Measurements from ENCODE around the gene TMEM154.

TMEM154 gene

DNA sequence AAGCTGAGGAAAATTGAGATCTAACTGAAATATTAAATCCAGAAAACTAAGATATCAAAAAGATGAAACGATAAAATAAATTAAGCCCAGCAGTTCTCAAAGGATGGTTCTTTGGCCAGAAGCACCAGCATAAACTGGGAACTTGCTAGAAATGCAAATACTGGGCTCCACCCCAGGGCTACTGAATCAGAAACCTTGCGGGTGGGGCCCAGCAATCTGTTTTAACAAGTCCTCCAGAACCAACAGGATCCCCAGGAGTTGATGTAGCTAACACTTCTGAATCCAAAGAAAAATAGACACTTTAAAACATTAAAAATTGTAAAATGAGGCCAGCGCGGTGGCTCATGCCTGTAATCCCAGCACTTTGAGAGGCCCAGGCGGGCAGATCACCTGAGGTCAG is 14.1 kb upstream of the TMEM154 start:
- DNase-seq = no peak

GRCh38 chr4:152691761-152692160 is 12.0 kb upstream of the TMEM154 start:
- DNase-seq = no peak

- DNase-seq = no peak
These were observed 11.2 kb upstream of the TMEM154 start for GRCh38 chr4:152690706-152691651.

DNA sequence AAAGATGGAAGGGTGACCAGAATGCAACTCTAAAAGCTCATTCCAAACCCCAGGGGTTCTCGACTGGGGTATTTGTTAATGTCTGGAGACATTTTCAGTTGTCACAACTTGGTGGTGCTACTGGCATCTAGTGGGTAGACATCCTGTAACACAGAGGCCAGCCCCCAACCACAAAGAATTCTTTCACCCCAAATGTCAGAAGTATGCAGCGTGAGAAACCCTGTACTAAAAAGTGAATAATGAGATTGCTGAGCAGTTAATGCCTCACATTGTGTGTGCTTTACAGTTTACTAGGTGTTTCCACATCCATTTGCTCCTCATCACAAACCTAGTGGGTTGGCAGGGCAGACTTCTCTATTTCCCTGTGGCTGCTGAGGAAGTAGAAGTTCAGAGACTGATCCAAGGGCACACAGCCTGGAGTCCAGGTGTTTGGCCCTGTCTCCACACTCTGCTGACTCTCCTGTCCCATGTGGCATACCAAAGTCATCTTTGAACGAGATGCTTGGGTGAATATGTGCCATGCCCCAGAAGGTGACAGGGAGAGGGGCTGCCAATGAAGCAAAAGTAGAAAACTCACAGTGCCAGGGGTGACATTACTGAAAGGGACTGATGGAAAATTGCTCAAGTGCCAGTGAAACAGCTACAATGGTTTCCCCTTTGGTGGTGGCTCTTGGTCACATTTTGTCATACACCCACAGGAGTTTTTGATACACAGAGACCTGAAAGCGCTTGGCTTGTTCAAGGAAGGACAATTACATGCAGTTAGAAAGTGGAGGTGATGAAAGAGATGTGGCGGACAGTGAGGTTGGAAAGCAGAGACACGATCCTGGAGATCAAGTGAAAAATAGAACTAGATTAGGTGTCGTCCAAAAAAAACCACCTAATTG is 10.1 kb upstream of the TMEM154 start:
- no peak for DNase-seq

DNA sequence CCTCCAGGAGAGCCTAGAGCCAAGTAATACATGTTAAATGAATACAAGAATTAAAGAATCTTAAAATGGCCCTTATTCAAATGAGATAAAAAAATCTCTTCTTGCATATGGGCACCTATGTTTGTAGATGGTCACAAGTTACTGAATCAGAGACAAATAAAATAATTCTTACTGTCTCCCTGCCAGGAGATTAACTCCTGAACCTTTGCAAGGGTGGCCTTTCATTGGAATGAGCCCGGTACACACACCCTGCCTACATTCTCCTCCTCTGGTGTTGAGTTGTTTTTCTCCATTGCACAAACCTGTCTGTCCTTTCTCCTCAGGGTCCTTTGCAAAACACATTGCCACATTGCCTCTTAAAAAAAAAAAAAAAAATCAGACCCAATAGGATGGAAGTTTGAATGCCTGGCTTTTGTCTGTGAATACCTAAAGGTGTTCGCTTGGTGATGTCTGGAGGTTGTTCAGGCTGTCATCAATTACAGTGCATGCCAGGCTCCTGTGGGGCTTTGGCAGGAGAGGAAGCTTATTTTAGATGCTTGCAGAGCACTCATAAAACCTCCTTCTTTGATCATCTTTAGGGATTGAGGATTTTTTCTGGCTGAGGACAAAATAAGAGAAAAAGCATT is 8.3 kb upstream of the TMEM154 start:
- no peak for DNase-seq

- no peak for DNase-seq
These were observed 6.7 kb upstream of the TMEM154 start for GRCh38 chr4:152686452-152687013.

GRCh38 chr4:152684587-152684986 is 4.8 kb upstream of the TMEM154 start:
- DNase-seq = no peak

DNA sequence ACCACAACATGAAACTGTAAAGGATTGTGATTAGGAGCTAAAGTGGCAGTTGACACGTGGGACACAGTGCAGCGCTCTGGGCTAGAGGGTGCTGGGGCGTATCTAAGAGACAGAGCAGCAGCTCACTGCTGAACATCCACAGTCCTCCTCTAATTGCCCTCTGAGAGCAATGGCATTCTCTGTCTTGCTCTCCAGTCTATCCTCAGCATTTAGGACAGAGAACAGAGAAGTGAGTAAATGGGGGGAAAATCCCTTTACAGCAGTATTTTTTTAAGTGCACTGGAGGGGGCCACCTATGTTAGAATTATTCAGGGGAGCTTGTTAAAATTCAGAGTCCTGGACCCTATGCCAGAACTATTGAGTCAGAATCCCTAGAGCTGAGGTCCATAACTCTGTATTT is 4.2 kb upstream of the TMEM154 start:
- DNase-seq = no peak

- no peak for DNase-seq
These were observed 2.5 kb upstream of the TMEM154 start for GRCh38 chr4:152682143-152682941.

GRCh38 chr4:152680988-152681603 is 1.3 kb upstream of the TMEM154 start:
- no peak for DNase-seq

DNA sequence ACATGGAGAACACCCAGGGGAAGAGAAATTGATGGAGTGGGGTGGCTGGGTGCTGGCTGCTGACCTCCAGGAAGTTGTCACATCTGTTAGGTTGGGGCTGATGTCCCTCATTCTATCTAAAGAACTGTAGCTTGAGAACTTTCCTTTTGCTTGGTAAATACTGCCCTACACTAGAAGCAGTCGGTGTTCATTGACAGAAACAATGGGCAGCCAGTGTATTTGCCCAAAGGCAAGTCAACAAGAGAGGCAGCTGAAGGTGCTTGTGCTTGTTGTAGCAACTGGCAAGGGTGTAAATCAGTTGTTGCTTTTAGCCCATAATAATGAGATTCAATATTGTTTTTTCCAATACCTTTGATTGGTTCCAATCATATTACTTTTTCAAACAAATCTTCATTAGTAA is 956 bp downstream of the TMEM154 start:
- DNase-seq = no peak

- DNase-seq = no peak
These were observed 2.7 kb downstream of the TMEM154 start for GRCh38 chr4:152677117-152677516.

DNA sequence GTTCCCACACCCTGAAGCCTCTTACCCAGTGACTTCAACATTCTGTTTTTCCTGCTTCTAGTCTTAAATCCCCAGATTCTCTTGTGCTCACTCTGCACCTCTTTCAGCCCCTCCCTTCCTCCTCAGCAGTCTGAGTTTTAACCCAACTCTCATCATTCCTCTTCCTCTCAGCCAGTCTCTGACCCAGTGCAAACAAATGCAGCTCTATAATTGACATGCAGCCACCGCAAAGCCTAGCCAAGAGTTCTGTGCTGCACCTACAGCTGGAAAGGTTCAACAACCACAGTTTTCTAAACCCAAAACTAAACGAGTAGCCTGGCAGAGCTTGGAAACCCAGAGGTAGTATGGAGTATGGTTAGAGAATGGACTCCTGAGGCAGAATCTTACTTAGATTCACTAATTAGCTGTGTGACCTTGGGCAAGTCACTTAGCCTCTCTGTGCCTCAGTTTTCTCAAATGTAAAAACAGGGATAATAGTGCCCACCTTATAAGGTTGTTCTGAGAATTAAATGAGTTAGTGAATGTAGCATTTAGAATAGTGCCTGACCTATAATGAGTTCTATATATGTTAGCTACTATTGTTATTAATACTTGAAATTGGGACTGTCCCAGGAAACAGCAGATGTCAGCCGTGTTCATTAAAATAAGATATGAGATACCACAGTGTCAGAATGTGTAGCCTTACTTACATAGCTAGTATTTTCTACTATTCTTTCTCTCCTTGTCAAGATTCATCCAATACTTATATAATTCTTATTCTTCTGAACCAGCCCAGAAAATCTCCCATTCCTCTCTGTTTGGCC is 3.5 kb downstream of the TMEM154 start:
- DNase-seq = no peak

DNA sequence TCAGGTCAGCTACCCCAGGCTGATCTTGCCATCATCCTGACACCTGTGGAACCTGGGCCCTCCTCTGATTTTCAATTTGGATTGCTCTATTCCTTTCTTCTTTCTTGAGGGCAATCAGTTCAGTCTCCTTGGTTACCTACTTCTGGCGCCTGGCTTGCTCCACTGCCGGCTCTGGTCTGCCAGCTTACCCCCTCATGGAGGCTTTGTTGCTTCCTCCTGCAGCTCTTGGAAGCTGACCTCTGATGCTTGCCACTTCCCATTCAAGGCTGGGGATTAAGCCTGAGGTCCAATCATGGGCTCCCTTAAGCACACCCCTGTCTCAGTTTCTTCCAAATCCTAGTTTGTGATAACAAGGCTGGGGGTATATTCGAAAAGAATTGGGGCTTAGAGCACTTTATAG is 5.4 kb downstream of the TMEM154 start:
- DNase-seq = no peak

GRCh38 chr4:152673489-152673888 is 6.3 kb downstream of the TMEM154 start:
- no peak for DNase-seq

DNA sequence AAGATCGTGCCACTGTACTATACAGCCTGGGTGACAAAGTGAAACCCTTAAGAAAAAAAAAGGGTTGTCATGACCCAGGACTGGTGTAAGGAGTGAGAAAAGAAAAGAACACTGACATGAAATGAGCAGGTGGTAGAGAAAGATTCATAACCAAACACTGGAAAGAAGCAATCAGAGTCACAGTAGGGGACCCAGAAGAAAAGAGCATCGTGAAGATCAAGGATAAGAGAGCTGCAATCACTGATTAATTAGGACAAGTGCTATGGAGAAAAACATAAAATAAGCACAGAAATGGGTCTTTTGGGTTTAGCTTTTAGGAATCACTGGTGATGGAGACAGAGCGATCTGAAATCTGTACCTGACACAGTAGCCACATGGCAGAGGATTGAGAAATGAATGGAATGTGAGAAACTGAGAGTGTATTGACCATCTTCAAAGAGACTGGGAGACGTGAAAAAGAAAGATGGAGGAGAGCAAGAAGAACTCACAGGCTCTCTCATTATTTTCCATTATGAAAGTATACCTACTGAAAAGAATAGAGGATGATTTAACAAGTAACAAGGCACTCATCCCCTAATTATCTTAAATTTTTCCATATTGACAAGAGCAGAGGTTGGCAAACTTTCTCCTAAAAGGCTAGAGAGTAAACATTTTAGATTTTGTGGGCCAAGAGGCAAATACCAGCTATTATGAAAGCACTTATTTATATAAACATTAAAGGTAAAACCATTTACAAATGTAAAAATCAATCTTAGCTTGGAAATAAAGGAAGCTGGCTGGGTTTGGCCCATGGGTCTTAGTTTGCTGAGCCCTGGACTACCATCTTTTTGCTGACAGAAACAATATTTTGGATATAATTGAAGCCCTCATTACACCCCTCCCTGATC is 7.3 kb downstream of the TMEM154 start:
- DNase-seq = no peak

GRCh38 chr4:152668338-152668964 is 11.3 kb downstream of the TMEM154 start:
- no peak for DNase-seq

- DNase-seq = no peak
These were observed 12.0 kb downstream of the TMEM154 start for GRCh38 chr4:152667781-152668180.

GRCh38 chr4:152666946-152667345 is 12.9 kb downstream of the TMEM154 start:
- no peak for DNase-seq
